Measurements from ENCODE around the gene CEBPG.

The CEBPG gene

DNA sequence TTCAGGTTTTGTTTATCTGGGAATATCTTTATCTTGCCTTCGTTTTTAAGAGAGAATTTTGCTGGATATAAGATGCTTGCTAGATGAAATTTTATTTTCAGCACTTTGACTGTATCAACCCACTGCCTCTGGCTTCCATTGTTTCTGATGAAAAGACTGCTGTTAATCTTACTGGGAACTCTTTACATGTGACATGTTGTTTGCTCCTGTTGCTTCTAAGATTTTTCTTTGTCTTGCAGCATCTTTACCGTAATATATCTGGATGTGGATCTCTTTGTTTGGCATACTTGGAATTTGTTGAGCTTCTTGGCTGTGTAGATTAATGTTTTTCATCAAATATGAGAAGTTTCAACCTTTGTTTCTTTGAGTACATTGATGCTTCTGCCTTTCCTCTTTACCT lies 18.0 kb upstream of the CEBPG start:
- DNase-seq = no peak

DNA sequence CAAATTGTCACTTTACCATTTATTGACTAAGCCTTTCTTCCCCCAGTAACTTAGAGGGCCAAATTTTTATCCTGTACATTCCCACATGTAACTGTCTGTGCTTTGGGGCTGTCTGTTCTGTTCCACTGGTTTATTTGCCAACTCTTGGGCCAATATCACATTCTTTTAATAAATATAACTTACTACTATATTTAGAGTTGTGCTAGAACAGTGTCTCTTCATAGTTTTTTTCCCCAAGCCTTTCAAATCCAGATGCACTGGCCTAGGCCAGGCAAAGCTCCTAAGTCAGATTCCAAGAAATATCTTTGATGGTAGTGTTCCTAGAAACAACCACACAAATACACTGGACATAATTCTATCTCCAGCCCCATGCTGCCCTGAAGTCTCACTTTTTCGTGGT lies 16.0 kb upstream of the CEBPG start:
- no peak for DNase-seq

DNA sequence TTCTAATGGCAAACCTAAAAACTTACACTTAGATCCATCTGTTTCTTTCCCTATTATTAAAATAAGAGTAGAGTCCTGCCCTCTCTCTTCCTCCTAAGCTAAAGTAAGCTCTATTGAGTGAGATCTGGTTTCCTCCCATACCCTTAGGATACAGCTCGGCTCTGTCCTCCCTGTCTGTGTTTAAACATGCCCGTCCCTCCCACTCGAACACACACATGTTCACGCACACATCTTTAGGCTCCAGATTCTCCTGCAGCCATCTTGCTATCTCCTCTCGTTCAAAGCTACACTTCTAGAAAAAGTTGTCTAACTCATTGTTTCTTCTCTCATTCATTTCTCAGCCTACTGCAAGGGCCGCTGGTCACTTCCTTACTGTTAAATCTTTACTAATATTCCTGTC lies 15.1 kb upstream of the CEBPG start:
- no peak for DNase-seq

DNA sequence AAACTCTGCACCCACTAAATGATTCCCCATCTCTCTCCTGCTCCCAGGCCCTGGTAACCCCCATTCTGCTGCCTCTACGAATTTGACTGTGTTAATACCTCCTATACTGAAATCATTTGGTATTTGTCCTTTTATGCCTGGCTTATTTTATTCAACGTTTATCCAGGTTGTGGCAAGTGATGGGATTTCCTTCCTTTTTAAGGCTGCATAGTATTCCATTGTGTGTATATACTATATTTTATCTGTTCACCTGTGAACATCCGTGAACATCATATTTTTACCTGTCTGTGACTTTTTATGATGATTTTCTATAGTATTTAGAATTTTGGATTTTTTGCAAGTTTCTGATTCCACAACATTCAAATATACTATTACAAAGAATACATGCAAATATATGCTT lies 13.9 kb upstream of the CEBPG start:
- DNase-seq = no peak

DNA sequence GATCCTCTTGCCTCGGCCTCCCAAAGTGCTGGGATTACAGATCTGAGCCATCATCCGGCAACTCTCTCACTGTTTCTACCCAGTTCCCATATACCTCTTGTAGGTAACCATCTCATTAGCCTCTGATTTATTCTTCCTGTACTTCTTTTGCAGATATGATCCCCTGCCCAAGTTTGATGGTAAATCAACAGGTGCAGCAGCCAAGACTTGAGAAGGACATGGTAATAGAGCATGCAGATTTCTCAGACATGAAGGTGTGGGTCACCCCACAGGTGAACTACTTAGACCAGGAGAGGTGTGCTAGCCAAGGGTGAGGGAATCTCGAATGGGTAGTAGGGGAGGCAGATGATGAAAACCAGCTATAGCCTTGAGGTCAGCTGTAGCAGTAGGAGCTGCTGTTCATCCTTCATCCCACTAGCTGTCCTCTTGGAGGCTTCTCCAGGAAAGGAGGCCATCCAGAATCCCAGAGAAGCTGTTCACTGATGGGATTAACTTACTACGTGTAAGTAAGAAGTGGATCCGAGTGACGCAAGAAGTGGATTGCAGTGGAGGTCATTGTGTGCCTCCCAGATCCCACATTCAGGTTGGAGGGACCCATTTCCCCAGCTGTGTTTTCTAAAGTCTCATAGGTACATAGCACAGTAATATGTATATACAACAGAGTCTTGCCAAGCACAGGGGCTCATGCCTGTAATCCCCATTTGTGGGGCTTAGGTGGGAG lies 10.8 kb upstream of the CEBPG start:
- no peak for DNase-seq

DNA sequence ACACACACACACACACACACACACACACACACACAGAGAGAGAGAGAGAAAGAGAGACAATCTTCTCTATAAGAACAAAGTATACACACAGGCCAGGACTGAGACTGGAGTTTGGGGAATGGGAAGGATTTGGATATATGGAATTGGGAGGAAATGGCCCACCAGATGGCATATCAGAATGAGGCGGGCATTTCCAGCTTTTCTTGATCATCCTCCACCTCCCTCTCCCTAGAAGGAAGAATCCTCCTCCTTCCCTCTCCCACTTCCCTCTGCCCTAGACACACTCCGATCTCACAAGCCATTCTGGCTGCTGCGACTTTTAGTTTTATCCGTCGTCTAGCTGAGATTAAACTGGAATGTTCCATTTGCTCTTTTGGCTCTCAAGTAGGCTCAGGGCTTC lies 10.0 kb upstream of the CEBPG start:
- no peak for DNase-seq

DNA sequence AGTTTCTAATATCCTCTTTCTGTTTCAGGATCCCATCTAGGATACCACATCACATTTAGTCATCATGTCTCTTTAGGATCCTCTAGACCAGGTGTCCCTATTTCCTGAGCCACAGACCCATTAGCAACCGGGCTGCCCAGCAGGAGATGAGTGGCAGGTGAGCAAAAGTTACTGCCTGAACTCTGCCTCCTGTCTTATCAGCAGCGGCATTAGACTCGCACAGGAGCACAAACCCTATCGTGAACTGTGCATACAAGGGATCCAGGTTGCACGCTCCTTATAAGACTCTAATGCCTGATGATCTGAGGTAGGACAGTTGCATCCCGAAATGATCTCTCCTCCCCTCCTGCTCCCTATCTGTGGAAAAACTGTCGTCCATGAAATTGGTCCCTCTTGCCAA lies 7.8 kb upstream of the CEBPG start:
- no peak for DNase-seq

DNA sequence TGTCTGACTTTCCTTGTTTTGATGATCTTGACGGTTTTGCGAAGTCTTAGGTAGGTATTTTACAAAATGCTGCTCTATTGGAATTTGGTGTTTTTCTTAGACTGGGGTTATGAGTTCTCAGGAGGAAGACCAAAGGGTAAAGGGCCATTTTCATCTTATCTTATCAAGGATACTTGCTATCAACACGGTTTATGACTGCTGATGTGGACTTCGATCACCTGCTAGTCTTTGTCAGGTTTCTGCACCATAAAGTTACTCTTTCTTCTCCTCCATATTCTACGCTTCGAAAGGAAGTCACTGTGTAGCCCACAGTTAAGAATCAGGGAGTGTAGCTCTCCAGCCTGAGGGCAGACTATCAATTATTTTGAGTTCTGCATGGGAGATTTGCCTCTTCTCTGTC lies 7.4 kb upstream of the CEBPG start:
- no peak for DNase-seq

DNA sequence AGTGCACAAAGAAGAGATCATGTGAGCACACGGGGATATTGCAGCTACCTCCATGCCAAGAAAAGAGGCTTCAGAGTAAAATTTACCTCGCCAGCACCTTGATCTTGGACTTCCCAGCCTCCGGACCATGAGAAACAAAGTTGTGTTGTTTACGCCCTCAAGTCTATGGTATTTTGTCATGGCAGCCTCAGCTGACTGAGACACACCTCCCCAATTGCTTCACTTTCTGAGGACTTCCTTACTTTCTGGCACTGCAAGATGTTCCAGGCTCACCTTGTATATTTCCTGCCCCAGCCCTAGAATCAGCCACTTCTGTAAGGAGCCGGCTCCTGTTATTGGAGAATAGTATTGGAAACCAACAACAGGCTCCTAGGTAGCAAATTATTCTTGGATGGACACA lies 6.6 kb upstream of the CEBPG start:
- DNase-seq = no peak

DNA sequence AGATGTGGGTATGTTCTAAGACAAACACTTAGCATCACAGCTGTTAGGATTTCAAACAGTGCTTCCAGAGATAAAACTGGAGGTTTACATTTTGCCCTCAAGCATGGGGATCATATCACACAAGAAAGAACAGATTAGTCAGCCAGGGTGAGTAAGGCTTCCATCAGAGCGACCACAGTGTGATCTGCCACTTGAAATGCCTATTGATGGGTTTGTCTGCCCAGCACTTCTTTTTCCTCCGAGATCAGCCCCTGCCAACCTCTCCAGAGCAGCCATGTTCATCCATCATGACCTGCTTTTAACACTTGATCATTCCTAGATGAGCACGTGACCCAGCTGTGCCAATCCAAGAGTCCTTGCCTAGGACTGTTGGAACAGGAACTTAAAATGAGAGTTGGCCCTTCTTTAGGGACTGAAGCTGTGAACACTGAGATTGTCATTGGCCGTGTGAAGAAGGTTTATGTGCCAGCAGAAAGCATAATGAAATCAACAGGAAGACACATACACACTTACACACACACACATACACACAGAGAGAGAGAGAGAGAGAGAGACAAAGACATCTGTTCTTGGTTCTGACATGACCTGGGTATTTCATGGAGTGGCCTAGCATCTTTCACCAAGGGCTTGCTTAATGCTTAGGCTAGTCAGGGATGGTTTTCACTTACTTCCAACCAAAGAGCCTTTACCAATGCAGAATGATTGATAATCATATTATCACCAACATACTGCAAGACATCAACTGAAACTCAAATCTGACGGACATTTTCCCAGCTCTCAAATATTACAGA lies 5.2 kb upstream of the CEBPG start:
- no peak for DNase-seq

DNA sequence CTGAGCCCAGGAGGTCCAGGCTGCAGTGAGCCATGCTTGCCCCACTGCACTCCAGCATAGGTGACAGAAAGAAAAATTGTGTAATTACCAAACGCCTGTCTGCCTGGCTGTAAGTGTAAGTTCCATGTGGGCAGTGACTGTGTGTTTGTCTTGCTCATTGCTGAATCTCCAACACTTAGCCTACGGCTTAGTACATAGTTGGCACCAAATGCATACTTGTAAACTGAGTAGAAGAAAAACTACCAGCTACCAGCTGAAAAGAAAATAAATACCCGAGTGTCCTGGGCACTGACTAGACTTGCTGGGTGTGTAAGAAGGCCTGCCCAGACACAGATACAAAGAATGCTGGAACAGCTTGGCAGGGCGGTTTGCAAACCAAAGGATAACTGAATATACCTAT lies 2.7 kb upstream of the CEBPG start:
- DNase-seq = no peak

DNA sequence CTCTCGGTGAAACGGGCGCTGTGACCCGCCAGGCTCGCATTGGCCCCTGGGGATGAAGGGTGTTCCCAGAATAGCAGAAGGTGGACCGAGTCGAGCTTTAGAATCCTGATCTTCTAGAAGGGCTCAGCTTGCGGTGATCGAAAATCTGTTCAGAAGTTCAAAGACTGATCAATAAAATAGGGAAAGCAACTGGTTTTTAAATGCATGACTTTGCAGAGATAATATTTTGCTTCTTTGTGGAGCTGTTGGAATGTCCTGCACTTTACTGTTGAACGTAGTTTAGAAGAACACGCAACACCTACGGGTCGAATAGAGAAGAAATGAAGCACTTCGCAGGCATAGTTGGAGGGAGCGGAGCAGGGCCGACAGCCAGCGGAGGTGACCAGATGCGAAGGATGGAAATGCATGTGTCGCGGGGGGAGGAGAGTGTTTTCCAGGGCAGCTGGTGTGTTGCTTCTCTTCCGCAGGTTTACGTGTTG lies 766 bp downstream of the CEBPG start:
- DNase-seq = no peak

DNA sequence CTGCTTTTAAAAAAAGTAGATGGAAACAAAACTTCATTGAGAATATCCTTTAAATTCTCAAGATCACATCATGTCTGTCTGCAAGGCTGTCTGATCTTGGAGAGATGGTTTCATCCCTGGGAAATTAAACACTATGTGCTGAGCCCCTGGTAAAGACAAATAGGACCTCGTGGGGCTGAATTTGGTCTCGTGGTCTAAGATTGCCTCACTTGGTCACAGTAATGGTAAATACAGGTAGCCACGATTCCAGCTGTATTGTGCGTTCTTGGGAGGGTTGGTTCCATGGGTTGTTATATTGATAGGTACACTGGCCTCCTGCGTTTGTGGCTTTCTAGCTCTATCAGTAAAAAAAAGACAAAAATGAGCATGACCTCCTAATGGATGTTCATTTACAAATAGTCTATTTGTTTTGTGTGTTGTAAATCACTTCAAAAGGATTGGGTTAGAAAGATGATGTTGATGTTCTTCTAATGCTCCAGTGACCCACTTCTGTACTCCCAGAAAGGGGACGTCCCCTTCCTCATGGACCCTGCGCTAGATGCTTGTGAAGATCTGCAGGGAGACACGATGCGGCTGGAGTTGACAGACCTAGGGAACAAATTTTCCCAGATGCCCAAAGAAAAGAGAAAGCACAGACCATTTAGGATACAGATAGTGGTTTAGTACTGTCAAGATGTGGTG lies 1.8 kb downstream of the CEBPG start:
- DNase-seq = no peak

DNA sequence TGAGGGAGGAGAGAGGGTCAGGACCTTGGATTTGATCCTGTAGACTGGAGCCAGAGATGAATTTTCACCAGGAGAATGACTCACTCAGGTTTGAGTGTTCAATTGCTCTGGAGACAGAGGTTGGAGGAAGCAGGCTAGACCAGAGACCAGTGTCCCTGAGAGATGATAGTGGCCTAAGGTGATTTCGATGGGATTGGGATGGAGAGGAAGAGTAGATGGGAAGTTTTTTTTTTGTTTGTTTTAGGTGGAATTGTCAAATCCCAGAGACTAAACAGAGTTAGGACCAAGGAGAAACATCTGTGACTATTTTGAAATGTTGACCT lies 2.3 kb downstream of the CEBPG start:
- no peak for DNase-seq

DNA sequence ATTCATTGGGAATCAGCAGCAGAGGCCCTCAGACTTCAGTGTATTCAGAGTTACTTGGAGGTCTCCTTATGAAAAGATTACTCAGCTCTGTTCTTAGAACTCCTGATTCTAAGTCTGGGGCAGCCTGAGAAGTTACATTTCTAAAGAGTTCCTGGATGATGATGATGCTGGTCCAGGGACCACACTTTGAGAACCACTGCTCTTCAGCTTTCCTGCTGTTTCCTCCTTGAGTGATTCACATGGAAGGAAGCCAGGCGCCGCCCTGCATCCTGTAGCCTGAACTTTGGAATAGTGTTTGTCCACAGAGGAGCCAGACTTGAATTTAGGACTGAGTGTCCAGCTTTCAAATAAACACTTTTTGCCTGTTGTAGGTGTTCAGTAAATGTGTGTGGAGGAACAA lies 2.9 kb downstream of the CEBPG start:
- DNase-seq = no peak

DNA sequence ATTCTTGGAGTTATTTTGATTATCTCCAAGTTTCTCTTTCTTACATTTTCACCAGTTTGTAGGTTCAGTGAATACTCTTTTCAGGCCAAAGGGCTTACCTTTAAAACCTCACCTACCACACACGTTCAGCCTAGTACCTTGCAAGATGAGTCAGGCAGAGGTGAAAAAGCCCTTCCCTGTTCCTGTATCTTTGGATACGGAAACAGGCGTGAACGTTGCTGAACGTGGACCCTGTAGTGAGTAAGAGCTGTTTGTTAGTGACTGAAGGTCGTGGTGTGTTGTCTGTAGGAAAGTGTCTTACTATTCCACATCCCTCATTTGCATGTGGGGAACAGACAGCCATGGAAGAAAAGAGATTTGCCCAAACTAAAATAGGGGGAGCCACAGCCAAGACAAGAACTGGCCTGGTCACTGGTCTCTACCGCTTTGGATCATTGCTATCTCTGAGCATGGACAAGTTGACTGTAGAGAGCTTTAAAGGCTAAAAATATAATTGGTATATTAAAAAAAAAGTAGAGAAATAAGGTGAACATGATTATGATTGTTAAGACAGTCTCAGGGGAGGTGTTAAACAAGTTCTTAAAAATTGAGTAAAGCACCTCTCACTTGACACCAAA lies 3.5 kb downstream of the CEBPG start:
- no peak for DNase-seq

DNA sequence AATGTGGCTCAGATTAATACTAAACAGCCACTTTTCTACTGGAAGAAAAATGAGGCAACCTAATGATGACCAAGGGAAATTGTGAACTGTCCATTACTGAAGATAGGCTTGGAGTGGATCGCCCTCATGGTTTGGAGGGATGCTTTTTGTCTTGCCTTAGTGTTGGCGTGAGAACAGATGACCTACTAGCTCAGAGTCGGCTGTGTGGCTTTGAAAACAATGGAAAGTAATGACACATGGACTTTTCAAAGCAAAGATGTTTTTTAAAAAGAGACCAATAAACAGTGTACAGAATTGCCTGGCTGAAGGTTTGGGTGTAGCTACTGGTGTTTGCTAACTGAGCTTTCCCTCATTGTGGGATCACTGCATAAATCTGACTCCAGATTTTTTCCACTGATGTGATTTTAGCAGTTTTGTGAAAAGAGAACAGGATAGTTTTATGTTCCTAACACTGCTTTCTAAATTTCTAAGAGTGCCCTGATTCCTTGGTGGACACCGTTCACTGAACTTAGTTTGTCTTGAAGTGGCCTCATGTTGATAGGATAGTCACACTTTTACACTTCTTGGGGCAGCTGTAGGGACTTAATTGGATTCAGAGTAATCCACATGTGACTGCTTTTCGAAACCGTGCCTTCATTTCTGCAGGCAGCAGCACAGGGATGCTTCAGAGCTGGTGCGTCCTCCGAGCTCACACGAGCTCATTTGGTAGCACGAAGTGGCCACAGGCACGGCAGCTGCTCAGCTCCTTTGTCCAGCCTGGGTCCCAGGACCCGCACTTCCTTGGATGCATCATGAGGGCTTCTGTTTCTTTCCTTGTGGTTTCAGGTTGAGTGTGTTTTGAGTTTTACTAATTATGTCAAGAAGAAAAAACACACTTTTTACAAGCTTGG lies 4.3 kb downstream of the CEBPG start:
- no peak for DNase-seq

DNA sequence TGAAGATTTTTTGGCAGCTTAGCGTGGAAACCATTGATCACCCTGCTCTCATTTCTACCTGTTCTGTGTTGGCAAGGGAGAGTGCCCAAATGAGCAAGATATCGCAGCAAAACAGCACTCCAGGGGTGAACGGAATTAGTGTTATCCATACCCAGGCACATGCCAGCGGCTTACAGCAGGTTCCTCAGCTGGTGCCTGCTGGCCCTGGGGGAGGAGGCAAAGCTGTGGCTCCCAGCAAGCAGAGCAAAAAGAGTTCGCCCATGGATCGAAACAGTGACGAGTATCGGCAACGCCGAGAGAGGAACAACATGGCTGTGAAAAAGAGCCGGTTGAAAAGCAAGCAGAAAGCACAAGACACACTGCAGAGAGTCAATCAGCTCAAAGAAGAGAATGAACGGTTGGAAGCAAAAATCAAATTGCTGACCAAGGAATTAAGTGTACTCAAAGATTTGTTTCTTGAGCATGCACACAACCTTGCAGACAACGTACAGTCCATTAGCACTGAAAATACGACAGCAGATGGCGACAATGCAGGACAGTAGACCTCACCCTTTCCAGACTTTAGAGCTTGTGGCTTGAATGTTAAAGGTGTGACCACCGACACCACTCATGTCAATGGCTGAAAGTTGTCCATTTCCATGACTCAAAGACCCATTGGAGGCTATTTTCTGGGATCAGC lies 5.8 kb downstream of the CEBPG start:
- no peak for DNase-seq

DNA sequence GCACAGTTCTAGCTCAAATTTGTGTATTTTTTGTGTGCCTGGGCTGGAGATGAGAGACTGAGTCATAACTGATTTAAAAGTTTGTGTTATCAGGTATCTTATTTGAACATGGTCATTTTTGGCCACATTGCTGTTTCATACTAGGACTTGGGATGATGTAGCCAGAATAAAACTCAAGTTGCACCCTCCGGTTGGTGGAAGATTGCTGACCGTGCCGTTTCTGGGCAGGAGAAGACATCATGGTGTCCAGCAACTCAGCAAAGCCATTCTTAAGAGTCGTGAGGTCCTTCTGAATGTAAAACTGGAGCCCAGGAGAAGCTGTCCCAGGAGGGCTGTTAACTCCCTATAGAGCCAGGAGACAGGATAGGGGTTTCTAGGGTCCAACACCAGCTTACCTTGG lies 7.6 kb downstream of the CEBPG start:
- DNase-seq = no peak

DNA sequence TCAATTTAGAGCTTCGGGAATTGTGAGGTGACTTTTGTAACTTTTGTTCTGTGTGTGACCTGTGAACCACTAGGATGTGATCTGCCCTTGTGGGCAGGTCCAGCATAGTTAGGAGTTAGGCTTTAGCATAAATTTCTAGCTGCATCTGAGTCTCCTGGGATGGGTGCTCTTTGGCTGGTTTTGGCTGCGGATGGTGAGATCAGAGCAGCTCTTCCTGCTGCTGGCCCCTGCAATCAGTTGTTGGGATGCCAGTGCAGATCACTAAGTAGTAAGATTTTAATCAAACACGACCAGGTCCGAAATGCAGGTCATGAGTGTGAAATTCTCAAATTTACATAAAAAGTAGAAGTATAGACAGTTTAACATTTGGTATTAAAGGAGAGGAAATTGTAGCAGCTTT lies 8.5 kb downstream of the CEBPG start:
- no peak for DNase-seq

DNA sequence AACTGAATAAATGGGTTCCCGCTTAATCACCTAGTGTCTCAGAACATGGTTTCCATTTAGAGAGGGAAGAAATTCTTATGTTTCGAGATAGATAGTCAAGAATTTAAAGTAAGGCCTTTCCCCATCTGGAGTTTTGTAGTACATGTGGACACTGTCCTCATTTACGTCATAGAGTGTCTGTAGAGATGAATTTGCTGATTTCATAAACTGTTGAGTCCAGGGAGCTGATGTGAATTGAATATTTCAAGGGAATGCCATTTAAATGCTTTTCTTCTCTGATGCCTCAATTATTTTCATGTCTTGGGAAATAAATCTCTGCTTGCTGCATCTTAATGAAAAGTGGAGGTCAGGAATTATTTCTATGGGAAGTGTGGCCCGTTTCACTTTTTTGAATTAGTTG lies 9.5 kb downstream of the CEBPG start:
- no peak for DNase-seq

DNA sequence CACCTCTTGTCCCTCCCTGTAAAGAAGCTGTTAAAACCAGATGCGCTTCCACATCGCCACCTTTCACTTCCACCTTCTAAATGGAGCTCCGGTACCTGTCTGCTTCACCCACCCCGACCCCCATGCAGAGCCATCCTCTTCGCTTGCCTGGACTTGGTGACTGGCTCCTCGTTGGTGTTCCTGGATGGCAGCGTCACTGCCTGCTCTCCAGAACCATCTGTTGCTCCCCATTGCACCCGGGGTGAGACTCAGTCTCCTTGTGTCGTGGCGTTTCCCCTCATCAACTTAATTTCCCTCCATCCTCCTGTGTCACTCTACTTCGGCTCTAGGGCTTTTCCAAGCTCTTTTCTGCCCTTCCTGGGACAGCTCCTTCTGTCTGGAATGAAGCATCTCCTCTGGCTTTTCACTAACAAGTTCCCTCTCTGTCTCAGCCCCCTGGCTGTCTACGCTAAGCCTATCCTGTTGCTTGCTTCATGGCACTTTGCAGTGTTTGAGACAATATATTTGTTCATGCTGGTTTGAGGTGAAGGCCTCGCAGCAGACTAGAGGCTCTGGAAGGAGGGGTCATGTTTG lies 10.3 kb downstream of the CEBPG start:
- no peak for DNase-seq
